Retinal pigment epithelial cell (primary cell): ENCODE results near the gene MAGI2.

Experiments
- DNase-seq: peaks from one replicate; pipeline ENCODE4 v3.0.0-alpha.2; 2010; ENCODE audit warnings: low read depth
- H3K4me3 ChIP-seq: 2 replicates; pipeline ENCODE4 v1.5.1; 2011; ENCODE audit warnings: mild to moderate bottlenecking, low read length, control low read depth, moderate library complexity
- TF ChIP-seq, protein P1 (sequence below): conservative IDR thresholded peaks from 2 replicates; pipeline ENCODE4 v1.5.1; 2011; ENCODE audit warnings: low read depth, low read length, control low read depth, inconsistent platforms

Gene MAGI2

DNA sequence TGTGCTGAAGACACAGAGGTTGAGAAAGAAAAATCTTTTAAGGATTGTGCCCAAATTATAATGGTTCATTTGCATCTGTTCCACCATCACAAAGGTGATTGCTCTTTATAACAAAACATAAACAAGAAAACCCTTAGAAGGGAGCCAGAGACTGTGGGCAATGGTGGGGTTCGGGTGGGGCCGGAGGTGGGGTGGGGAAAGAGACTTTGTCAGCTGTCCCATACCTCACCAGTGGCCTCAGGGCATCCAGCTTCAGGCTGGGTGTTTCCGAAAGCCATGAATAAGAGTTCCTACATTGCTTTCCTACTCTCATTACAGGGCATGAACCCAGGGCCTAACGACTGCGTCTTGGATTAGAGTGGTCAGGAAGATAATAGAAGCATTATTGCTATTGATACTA, 1427.0 kb downstream of the MAGI2 start:
- TF ChIP-seq, protein P1, sequence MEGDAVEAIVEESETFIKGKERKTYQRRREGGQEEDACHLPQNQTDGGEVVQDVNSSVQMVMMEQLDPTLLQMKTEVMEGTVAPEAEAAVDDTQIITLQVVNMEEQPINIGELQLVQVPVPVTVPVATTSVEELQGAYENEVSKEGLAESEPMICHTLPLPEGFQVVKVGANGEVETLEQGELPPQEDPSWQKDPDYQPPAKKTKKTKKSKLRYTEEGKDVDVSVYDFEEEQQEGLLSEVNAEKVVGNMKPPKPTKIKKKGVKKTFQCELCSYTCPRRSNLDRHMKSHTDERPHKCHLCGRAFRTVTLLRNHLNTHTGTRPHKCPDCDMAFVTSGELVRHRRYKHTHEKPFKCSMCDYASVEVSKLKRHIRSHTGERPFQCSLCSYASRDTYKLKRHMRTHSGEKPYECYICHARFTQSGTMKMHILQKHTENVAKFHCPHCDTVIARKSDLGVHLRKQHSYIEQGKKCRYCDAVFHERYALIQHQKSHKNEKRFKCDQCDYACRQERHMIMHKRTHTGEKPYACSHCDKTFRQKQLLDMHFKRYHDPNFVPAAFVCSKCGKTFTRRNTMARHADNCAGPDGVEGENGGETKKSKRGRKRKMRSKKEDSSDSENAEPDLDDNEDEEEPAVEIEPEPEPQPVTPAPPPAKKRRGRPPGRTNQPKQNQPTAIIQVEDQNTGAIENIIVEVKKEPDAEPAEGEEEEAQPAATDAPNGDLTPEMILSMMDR: no peak
- DNase-seq: no peak

DNA sequence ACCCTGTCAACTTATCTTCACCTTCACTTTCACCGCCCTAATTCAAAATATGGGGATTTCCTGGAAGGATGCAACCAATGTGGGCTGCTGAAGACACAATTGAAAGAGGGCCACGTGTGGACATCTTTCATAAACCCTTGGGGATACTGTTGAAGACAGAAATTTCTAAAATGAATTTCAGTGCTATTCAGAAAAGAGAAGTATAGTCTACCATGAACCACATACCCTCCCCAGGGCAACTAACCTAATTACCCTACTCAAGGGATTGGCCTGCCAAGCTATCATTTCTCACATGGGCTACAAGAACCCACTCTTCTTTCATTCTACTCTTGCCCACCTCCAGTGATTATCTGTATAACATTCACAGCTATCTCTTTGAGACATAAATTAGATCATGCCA, 1428.9 kb downstream of the MAGI2 start:
- TF ChIP-seq, protein P1: no peak
- H3K4me3 ChIP-seq: no peak overlapping the region
- no peak for DNase-seq

More for the DNA sequence above, 1427.0 kb downstream of the MAGI2 start:
- no peak overlapping the region for H3K4me3 ChIP-seq

DNA sequence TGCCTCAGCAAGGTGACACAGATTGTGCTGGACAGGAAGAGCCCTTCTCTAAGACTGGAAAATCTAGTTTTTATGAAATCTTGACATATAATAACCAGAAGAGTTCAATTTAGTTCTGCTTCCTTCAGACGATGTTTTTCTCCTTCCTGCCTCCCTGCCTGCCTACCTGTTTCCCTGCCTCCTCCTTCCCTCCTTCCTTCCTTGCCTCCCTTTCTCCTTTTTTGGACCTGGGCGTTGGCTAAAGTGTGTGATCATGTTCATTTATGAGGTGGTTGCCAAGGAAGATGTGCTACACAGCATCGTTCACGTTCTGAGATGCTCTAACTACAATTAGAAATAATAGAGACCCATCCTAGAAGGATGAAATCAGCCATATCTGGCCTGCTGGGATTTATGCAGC, 1430.3 kb downstream of the MAGI2 start:
- no peak for DNase-seq
- no peak overlapping the region for H3K4me3 ChIP-seq
- TF ChIP-seq, protein P1: no peak

DNA sequence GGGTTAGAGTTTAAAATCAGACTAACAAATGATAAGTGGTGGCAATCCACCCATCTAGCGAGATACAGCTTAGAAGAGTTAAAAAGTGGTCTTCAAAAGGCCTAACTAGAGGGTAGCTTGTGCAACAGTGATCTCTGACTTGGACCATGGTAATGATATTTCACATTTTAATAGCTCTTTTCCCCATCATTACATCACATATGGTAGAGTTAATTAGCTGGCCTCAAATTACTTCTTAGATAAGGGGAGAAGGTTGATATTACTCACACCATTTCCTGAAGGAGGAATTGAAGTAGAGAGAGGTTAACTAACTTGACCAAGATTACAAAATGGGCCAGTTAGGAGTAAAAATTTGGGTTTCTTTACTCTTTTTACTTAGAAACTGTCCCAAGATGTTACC, 1431.3 kb downstream of the MAGI2 start:
- TF ChIP-seq, protein P1: no peak
- no peak for DNase-seq
- no peak overlapping the region for H3K4me3 ChIP-seq

DNA sequence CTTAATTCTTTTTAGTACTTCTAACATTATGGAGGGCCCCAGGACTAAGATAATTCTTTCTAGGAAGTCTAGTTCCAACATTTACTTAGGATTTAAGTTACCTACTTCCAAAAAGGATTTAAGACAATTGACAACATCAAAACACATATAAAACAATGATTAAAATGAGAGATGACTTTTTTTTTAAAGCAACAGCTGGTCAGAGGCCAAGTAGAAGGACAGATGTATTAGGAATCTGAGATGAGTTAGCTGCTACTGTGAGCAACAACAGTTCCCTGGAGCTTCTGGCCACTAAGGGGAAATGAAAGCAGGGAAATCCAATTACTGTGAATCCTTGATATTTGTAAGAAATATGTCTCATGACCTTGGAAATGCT, 1432.6 kb downstream of the MAGI2 start:
- H3K4me3 ChIP-seq: no peak overlapping the region
- no peak for DNase-seq
- TF ChIP-seq, protein P1: no peak

DNA sequence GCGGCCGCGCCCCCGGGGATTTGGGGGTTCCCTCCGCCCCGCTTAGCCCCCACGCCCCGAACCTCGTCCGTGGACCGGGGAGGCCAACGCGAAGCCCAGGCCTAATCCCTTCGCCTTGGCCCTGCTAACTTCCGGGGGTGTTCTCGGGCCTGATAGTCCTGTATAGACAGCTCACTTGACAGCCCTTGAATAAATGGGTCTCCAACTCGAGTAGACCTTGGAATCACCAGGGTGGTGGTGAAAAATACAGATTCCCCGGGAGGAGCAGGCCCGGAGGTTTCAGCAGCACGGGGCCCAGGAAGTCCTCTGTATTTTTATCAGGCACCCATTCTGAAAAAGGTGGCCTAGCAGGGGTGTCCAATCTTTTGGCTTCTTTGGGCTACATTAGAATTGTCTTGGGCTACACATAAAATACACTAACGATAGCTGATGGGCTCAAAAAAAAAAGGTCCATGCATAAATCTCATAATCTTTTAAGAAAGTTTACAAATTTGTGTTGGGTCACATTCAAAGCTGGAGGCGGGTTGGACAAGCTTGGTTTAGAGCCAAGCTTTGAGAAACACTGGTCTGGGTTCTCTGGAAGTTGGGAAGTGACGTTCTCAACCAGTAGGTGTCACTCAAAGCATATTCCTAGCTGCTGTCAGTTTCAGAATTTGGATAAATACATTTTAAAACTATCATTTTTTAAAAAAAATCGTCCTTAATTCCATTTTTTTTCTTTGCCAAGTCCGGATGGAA, 1433.2 kb downstream of the MAGI2 start:
- peak overlapping the region; percentile 63 for H3K4me3 ChIP-seq
- peak; percentile 73 for DNase-seq
- TF ChIP-seq, protein P1: peak; percentile 71

DNA sequence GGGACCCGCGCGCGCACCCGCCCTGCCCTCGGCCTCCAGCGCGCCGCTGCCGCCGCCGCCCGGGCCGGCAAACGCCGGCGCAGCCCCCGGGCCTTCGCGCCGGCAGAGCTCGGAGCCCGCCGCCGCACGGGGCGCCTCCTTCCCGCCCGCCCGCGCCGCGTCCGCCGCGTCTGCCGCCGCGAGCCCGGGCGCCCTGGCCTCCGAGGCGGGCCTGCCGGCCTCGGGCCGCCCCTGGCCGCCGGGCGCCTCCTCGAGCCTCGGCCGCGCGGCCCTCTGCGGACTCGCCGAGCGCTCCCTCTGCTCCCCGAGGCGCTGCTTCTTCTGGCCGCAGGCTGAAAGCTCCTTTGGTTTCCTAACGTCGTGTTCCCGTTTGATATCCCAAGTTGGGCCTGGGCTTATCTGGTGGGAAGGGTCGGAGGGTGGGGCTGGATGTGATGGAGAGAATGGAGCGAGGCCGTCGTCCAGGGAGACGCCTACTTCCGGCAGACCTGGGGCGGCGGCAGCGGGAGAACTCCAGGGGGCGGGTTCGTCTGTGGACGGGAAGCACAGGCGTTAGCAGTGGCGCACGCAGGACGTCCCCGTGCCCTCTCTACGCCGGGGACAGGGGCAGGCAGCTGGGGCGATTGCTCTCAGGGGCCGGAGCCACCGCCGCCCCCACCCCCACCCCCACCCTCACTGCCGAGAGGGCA, 1433.9 kb downstream of the MAGI2 start:
- no peak for DNase-seq
- TF ChIP-seq, protein P1: peak; percentile 24
- H3K4me3 ChIP-seq: peak overlapping the region; percentile 63
